Trophoblast cell (in vitro differentiated cells and primary cell): ENCODE results near the gene PAFAH2. TPM values are rescaled to one million over a fixed set of nuclear protein-coding genes. Genes with fewer than 3 reads are reported as not detected.

Experiments used
- DNase-seq, 2 donors: peaks; one replicate each; pipeline ENCODE4 v3.0.0-alpha.2; 2016
- H2AFZ ChIP-seq: 2 replicates; pipeline ENCODE4 v1.6.1; 2013; ENCODE audit warnings: low read length, moderate library complexity, mild to moderate bottlenecking; ENCODE audit not compliant: insufficient read depth, poor library complexity
- H2AK5ac ChIP-seq: 2 replicates; pipeline ENCODE4 v1.6.1; 2013; ENCODE audit warnings: mild to moderate bottlenecking, low read length
- H2BK120ac ChIP-seq: 2 replicates; pipeline ENCODE4 v1.6.1; 2013; ENCODE audit warnings: low read length, mild to moderate bottlenecking, moderate library complexity; ENCODE audit not compliant: insufficient read depth, poor library complexity
- H2BK12ac ChIP-seq: 2 replicates; pipeline ENCODE4 v1.6.1; 2013; ENCODE audit warnings: mild to moderate bottlenecking, low read length, moderate library complexity
- H2BK5ac ChIP-seq: 2 replicates; pipeline ENCODE4 v1.6.1; 2013; ENCODE audit warnings: low read length, low read depth, moderate library complexity, mild to moderate bottlenecking; ENCODE audit not compliant: poor library complexity
- H3K14ac ChIP-seq: 2 replicates; pipeline ENCODE4 v1.6.1; 2013; ENCODE audit warnings: mild to moderate bottlenecking, low read length
- H3K18ac ChIP-seq: 2 replicates; pipeline ENCODE4 v1.6.1; 2013; ENCODE audit warnings: mild to moderate bottlenecking, low read length
- H3K23ac ChIP-seq: 2 replicates; pipeline ENCODE4 v1.6.1; 2013; ENCODE audit warnings: low read length
- H3K27ac ChIP-seq: 2 replicates; pipeline ENCODE4 v1.5.1; 2013; ENCODE audit warnings: low read depth, mild to moderate bottlenecking, inconsistent platforms, low read length, moderate library complexity
- H3K27me3 ChIP-seq: 2 replicates; pipeline ENCODE4 v1.6.1; 2013; ENCODE audit warnings: inconsistent platforms, mild to moderate bottlenecking, low read length, moderate library complexity; ENCODE audit not compliant: insufficient read depth
- H3K36me3 ChIP-seq, 2 experiments: 1 replicate in 1 of 2; 2 replicates in 1 of 2; pipeline ENCODE4 v1.6.1; 2013; ENCODE audit warnings: low read length in 2 of 2, mild to moderate bottlenecking in 2 of 2, moderate library complexity in 1 of 2; ENCODE audit not compliant: insufficient read depth in 2 of 2, control insufficient read depth in 1 of 2
- H3K4ac ChIP-seq: 2 replicates; pipeline ENCODE4 v1.6.1; 2013; ENCODE audit warnings: low read depth, mild to moderate bottlenecking, low read length, moderate library complexity
- H3K4me1 ChIP-seq, 2 experiments: 1 replicate in 1 of 2; 2 replicates in 1 of 2; pipeline ENCODE4 v1.6.1; 2013; ENCODE audit warnings: low read length in 2 of 2, mild to moderate bottlenecking in 2 of 2, moderate library complexity in 1 of 2; ENCODE audit not compliant: insufficient read depth in 2 of 2, control insufficient read depth in 1 of 2
- H3K4me2 ChIP-seq: 2 replicates; pipeline ENCODE4 v1.6.1; 2013; ENCODE audit warnings: inconsistent platforms, mild to moderate bottlenecking, low read length, moderate library complexity
- H3K4me3 ChIP-seq: 2 replicates; pipeline ENCODE4 v1.5.1; 2013; ENCODE audit warnings: mild to moderate bottlenecking, low read depth, low read length, inconsistent platforms
- H3K79me1 ChIP-seq: one replicate; pipeline ENCODE4 v1.6.1; 2013; ENCODE audit warnings: low read length
- H3K79me2 ChIP-seq: 2 replicates; pipeline ENCODE4 v1.6.1; 2013; ENCODE audit warnings: low read length, mild to moderate bottlenecking; ENCODE audit not compliant: control insufficient read depth, insufficient read depth, poor library complexity
- H3K9ac ChIP-seq: 2 replicates; pipeline ENCODE4 v1.6.1; 2013; ENCODE audit warnings: mild to moderate bottlenecking, low read length
- H3K9me3 ChIP-seq: 2 replicates; pipeline ENCODE4 v1.6.1; 2013; ENCODE audit warnings: low read depth, mild to moderate bottlenecking, control low read depth, inconsistent platforms, low read length; ENCODE audit not compliant: insufficient read depth
- H4K12ac ChIP-seq: 2 replicates; pipeline ENCODE4 v1.6.1; 2013; ENCODE audit warnings: low read depth, mild to moderate bottlenecking, low read length, moderate library complexity
- H4K8ac ChIP-seq: 2 replicates; pipeline ENCODE4 v1.6.1; 2013; ENCODE audit warnings: low read depth, mild to moderate bottlenecking, low read length, moderate library complexity
- H4K91ac ChIP-seq: one replicate; pipeline ENCODE4 v1.6.1; 2013; ENCODE audit warnings: low read depth, mild to moderate bottlenecking, low read length, moderate library complexity
- WGBS: extraction: QIAGEN DNeasy Blood & Tissue Kit; methylation state at CpG from one replicate; pipeline ENCODE4 v1.1.7; 2013; ENCODE audit warnings: missing lambda C conversion rate; ENCODE audit not compliant: insufficient read length, insufficient coverage; ENCODE audit errors: extremely low coverage; 5-methylcytosine and 5-hydroxymethylcytosine counted together
- polyA plus RNA-seq: library from polyadenylated mRNA; stranded (reverse); fragments of 200-250 nt; gene quantifications from 2 replicates; pipeline ENCODE4 v1.2.3, GENCODE V29; 2013

Gene PAFAH2
- 6.7 and 7.0 TPM in 2 replicates for polyA plus RNA-seq

DNA sequence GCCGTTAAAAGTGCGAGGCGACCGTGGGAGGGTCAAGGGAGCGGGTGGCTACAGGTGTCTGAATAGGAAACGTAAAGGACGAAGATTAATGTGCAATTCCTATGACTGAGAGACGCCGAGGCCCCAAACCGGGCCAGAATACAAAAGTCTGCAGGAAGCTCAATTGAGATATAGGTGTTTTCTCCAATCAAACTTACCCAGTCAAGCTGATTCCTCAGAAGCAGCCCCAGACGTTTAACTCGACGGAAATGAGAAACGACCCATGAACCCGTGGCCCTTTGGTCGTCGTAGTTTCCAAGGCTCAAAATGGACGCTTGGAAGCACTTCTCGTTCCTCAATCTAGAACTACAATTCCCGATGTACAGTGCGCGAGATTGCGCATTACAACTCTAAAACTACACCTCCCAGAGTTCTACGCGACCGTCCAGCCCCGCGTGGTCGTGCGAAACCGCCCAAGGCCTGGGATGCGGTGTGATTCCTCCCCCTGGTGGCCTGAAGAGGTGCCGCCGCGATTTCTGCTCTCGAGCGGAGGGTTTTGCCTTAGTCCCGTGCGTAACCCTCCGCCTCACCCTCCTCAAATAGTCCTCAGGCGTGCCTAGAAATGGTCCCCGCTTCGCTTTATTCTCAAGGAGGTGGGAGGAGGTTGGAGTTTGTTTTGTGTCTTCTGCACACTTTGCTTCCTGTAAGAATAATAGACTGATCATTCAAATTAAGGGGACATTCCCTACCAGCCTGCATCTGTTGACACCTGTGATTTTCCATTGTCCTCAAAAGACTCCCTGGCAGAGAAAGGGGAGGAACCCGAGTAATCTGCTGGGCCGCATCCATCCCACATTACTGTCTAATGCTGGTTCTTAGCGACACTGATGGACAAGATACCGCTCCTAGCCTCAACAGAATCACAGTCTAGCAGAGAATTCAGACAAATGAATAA lies at the start of gene PAFAH2:
PAFAH2 (minus strand) TSS at position 236 of the 934 bp plus-strand sequence. CDS start 7,247 bp downstream, outside the sequence.
- Histone ChIP-seq H3K36me3 (peaks cover 0 to 1% of the 10 kb centered on the region in 2 experiments), H4K91ac (peak within 1 kb of the TSS; percentile 94), H3K79me2 (peaks cover 2% of the 10 kb centered on the region), H3K4ac (peak within 1 kb of the TSS; percentile 16), H3K27ac (peak within 1 kb of the TSS; percentile 46), H3K4me3 (peak within 1 kb of the TSS; percentile 71), H3K79me1 (peaks cover 8% of the 10 kb centered on the region), H4K12ac (peak within 1 kb of the TSS; percentile 71), H2BK12ac (peak within 1 kb of the TSS; percentile 53), H3K4me1 (peaks cover 4 to 8% of the 10 kb centered on the region in 2 experiments), H4K8ac (peak within 1 kb of the TSS; percentile 90), H3K18ac (peak within 1 kb of the TSS; percentile 41), H3K14ac (peak within 1 kb of the TSS; percentile 75), H2BK5ac (peak within 1 kb of the TSS; percentile 55), H2AFZ (peak within 1 kb of the TSS; percentile 74), H3K23ac (no peak within 1 kb of the TSS), H3K9ac (peak within 1 kb of the TSS; percentile 74), H3K27me3 (no peaks in the 10 kb centered on the region), H2AK5ac (peak within 1 kb of the TSS; percentile 17), H3K4me2 (peak within 1 kb of the TSS; percentile 79), H3K9me3 (no peaks in the 10 kb centered on the region), H2BK120ac (peak within 1 kb of the TSS; percentile 49)
- DNase-seq = peak; percentile 99 to 100
- WGBS = no CpG with 5 or more reads among the region's 47 CpGs

DNA sequence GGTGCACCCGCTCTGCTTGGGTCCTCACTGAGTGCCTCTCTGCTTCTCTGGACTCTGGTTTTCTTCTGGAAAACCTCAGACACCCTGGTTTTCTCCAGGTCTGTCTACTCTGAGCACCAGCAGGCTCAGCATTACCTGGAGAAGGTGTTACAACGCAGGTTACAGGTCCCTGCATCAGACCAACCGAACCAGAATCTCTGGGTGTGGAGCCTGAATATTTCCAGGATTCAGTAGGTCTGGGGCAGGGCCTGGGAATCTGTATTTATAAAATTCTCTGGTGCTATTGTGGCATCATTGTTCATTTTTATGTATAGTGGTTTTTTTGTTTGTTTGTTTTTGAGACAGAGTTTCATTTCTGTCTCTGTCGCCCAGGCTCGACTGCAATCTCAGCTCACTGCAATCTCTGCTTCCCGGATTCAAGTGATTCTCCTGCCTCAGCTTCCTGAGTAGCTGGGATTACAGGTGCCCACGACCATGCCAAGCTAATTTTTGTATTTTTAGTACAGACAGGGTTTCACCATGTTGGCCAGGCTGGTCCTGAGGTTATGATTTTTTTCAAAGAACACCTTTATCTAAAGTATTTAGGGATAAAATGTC lies 49.5 kb upstream of the PAFAH2 start:
- DNase-seq = no peak
- H4K8ac ChIP-seq = no peak overlapping the region
- H3K4ac ChIP-seq = no peak overlapping the region
- WGBS = no CpG with 5 or more reads among the region's 7 CpGs
- H4K91ac ChIP-seq = peak overlapping the region; percentile 1
- no peak overlapping the region for H3K27ac ChIP-seq
- no peak overlapping the region for H2BK120ac ChIP-seq
- peaks cover 17% of the 10 kb centered on the region for H3K27me3 ChIP-seq
- H3K4me3 ChIP-seq = no peak overlapping the region
- no peak overlapping the region for H3K18ac ChIP-seq
- H3K36me3 ChIP-seq = no peaks in the 10 kb centered on the region
- H2BK5ac ChIP-seq = no peak overlapping the region
- H3K23ac ChIP-seq = no peak overlapping the region
- peak overlapping the region; percentile 47 for H2BK12ac ChIP-seq
- H3K9ac ChIP-seq = no peak overlapping the region
- H2AFZ ChIP-seq = no peak overlapping the region
- peak overlapping the region; percentile 24 for H3K14ac ChIP-seq
- peaks cover 30 to 31% of the 10 kb centered on the region in 2 experiments for H3K4me1 ChIP-seq
- H3K9me3 ChIP-seq = no peaks in the 10 kb centered on the region
- H3K79me1 ChIP-seq = peaks cover 18% of the 10 kb centered on the region
- H2AK5ac ChIP-seq = no peak overlapping the region
- H3K79me2 ChIP-seq = no peaks in the 10 kb centered on the region
- no peak overlapping the region for H3K4me2 ChIP-seq
- no peak overlapping the region for H4K12ac ChIP-seq

DNA sequence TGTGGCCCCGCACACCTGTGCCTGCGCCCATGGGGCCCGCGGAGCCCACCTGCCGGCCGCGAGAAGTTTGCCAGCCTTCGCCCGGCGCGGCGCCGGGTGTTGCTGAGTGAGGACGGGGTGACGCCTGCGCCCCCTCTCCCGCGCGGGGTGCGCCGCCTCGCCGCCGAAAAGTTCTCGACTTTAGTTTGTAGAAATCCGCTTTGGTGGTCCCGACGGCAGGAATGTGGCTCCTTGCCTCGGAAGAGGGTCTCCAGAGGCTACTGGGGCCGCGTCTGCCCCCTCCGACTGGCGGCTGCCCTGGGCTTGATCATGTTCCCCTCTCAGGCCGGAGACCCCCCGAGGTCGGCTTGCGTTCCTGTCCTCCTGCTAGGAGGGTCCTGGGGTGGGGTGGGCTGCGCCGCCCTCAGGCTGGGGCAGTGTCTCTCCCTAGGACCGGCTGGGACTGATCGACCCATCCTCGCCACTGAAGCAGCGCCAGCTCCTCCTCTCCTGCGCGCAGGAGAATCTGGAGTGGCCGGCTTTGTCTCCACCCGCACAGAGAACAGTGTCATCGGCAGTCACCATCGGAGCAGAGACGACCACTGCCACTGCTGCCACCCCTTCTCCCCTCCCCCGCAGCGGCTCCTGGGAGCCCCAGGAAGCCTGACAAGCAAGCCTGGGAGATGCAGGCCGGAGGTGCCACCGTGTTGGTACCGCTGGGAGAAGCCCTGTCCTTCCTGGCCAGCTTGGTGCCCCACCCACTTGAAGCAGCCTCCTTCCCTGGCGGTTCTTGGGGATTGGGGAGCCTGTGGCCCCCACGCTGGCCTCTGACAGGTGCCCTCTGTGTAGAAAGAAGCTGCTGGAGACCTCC lies 48.6 kb upstream of the PAFAH2 start:
- DNase-seq = peak in 1 of 2 donors; percentile 54
- peak overlapping the region; percentile 9 for H3K18ac ChIP-seq
- no peak overlapping the region for H3K4ac ChIP-seq
- H3K79me1 ChIP-seq = peaks cover 18% of the 10 kb centered on the region
- peaks cover 30 to 31% of the 10 kb centered on the region in 2 experiments for H3K4me1 ChIP-seq
- H4K12ac ChIP-seq = no peak overlapping the region
- no peak overlapping the region for H3K27ac ChIP-seq
- H3K9ac ChIP-seq = no peak overlapping the region
- no peaks in the 10 kb centered on the region for H3K9me3 ChIP-seq
- no CpG with 5 or more reads among the region's 57 CpGs for WGBS
- no peaks in the 10 kb centered on the region for H3K79me2 ChIP-seq
- H2BK120ac ChIP-seq = peak overlapping the region; percentile 59
- H4K91ac ChIP-seq = peak overlapping the region; percentile 1
- no peak overlapping the region for H3K23ac ChIP-seq
- H3K14ac ChIP-seq = peak overlapping the region; percentile 37
- no peak overlapping the region for H2BK5ac ChIP-seq
- H3K27me3 ChIP-seq = peaks cover 17% of the 10 kb centered on the region
- peak overlapping the region; percentile 25 for H3K4me3 ChIP-seq
- peak overlapping the region; percentile 62 for H3K4me2 ChIP-seq
- peak overlapping the region; percentile 46 for H2AFZ ChIP-seq
- H2BK12ac ChIP-seq = no peak overlapping the region
- no peaks in the 10 kb centered on the region for H3K36me3 ChIP-seq
- H4K8ac ChIP-seq = peak overlapping the region; percentile 32
- no peak overlapping the region for H2AK5ac ChIP-seq
